HCT116 (cell line): Measurements from ENCODE around the gene RASGRF2. TPM values are rescaled to one million over a fixed set of nuclear protein-coding genes. Genes with fewer than 3 reads are reported as not detected.
"Not testable (repeated sequence)": the region's sequence is repeated elsewhere in the genome, so short reads cannot be mapped to it uniquely, and the experiment has no call there.

Experiments used
- ATAC-seq: fragments of 200-7000 bp; cut with Tn5 transposase; 2 replicates; pipeline ENCODE4 v1.9.1; 2020; ENCODE audit warnings: mild to moderate bottlenecking, moderate library complexity
- BruUV-seq: library from RNA; stranded (reverse); fragments of 400-500 nt; replicated peaks from 2 replicates; lab custom pipeline; 2021; lab: Mats Ljungman, UMichigan
- CTCF ChIA-PET: fragments of 300-600 bp; sonication (Branson Sonifier 250); formaldehyde crosslinking; loops from one replicate; lab custom pipeline; 2021; ENCODE audit warnings: antibody characterized with exemption; lab: Charles Lee
- POLR2A ChIA-PET: fragments of 300-600, 350-600 bp; sonication (Branson Sonifier 250); formaldehyde crosslinking; loops from one replicate; lab custom pipeline; 2021; ENCODE audit warnings: antibody characterized with exemption; lab: Charles Lee
- RAD21 ChIA-PET, 2 experiments: fragments of 300-600 bp; sonication (Branson Sonifier 250); formaldehyde crosslinking; loops; one replicate each; lab custom pipeline; 2023; ENCODE audit warnings: low total read pairs in 2 of 2; ENCODE audit not compliant: uncharacterized antibody in 2 of 2, unreplicated experiment in 2 of 2, low non-redundant PET in 1 of 2; lab: Charles Lee
- DNase-seq: peaks from one replicate; pipeline ENCODE4 v3.0.0-alpha.2; 2010; ENCODE audit warnings: low read depth, low spot score
- H2AFZ ChIP-seq: fragments of 200-600 bp; shearing (Covaris generic), sonication (generic); 2 replicates; pipeline ENCODE4 v1.6.1; 2017; ENCODE audit warnings: low read depth, mixed run types, mixed read lengths, antibody characterized with exemption, low read length; ENCODE audit not compliant: poor library complexity, severe bottlenecking
- H3K27ac ChIP-seq: 2 replicates; pipeline ENCODE4 v1.5.1; 2012; ENCODE audit warnings: low read depth, low read length
- H3K27me3 ChIP-seq: fragments of 200-600 bp; sonication (generic); 2 replicates; pipeline ENCODE4 v1.6.1; 2016; ENCODE audit warnings: mixed run types, low read length, mixed read lengths; ENCODE audit not compliant: insufficient read depth
- H3K36me3 ChIP-seq, 2 experiments: fragments of 200-500 bp in 1 of 2; fragments of 200-600 bp in 1 of 2; sonication (Bioruptor generic) in 1 of 2; sonication (generic) in 1 of 2; 2 replicates each; pipeline versions ENCODE4 v1.5.1 to v1.6.1; 2014 to 2016; ENCODE audit warnings: low read length in 2 of 2, inconsistent platforms in 1 of 2, mixed read lengths in 1 of 2, mixed run types in 1 of 2; ENCODE audit not compliant: insufficient read depth in 2 of 2, control insufficient read depth in 1 of 2
- H3K4me1 ChIP-seq, 2 experiments: fragments of 200-600 bp in 1 of 2; sonication (generic) in 1 of 2; 2 replicates each; pipeline versions ENCODE4 v1.5.1 to v1.6.1; 2012 to 2017; ENCODE audit warnings: low read length in 2 of 2, inconsistent platforms in 1 of 2, mild to moderate bottlenecking in 1 of 2, mixed read lengths in 1 of 2, mixed run types in 1 of 2, moderate library complexity in 1 of 2; ENCODE audit not compliant: insufficient read depth in 2 of 2, control insufficient read depth in 1 of 2
- H3K4me2 ChIP-seq: fragments of 200-600 bp; sonication (generic); 2 replicates; pipeline ENCODE4 v1.6.1; 2017; ENCODE audit warnings: mixed run types, low read length, mixed read lengths
- H3K4me3 ChIP-seq, 2 experiments: fragments of 200-600 bp in 1 of 2; sonication (generic) in 1 of 2; replicated peaks in 1 of 2; 2 replicates each; pipeline ENCODE4 v1.5.1; 2011 to 2016; ENCODE audit warnings: low read length in 2 of 2, control low read depth in 1 of 2, low read depth in 1 of 2, mild to moderate bottlenecking in 1 of 2, mixed read lengths in 1 of 2, mixed run types in 1 of 2
- H3K79me2 ChIP-seq: fragments of 200-600 bp; sonication (generic); 2 replicates; pipeline ENCODE4 v1.6.1; 2017; ENCODE audit warnings: mild to moderate bottlenecking, mixed run types, low read length, moderate library complexity, mixed read lengths; ENCODE audit not compliant: insufficient read depth
- H3K9ac ChIP-seq: fragments of 200-600 bp; sonication (generic); 2 replicates; pipeline ENCODE4 v1.6.1; 2016; ENCODE audit warnings: low read length, mixed read lengths
- H3K9me2 ChIP-seq: fragments of 200-600 bp; sonication (generic), shearing (Covaris generic); 2 replicates; pipeline ENCODE4 v1.6.1; 2017; ENCODE audit warnings: mixed run types, mild to moderate bottlenecking, moderate library complexity; ENCODE audit not compliant: insufficient read depth
- H3K9me3 ChIP-seq, 2 experiments: fragments of 200-500 bp in 1 of 2; fragments of 200-600 bp in 1 of 2; sonication (Bioruptor generic) in 1 of 2; sonication (generic) in 1 of 2; 2 replicates each; pipeline ENCODE4 v1.6.1; 2014 to 2017; ENCODE audit warnings: low read length in 2 of 2, mixed read lengths in 2 of 2, inconsistent platforms in 1 of 2, low read depth in 1 of 2, mild to moderate bottlenecking in 1 of 2, mixed run types in 1 of 2, moderate library complexity in 1 of 2; ENCODE audit not compliant: control insufficient read depth in 1 of 2, insufficient read depth in 1 of 2
- H4K20me1 ChIP-seq: fragments of 200-600 bp; sonication (generic), shearing (Covaris generic); 2 replicates; pipeline ENCODE4 v1.6.1; 2017; ENCODE audit warnings: mixed run types, mild to moderate bottlenecking, moderate library complexity; ENCODE audit not compliant: insufficient read depth
- EGR1 ChIP-seq: IDR thresholded peaks from 2 replicates; pipeline ENCODE4 v1.6.1; 2012; ENCODE audit warnings: low read depth
- FOSL1 ChIP-seq: IDR thresholded peaks from 2 replicates; pipeline ENCODE4 v1.6.1; 2012; ENCODE audit warnings: low read depth
- JUND ChIP-seq: IDR thresholded peaks from 2 replicates; pipeline ENCODE4 v1.6.1; 2012
- POLR2AphosphoS5 ChIP-seq: IDR thresholded peaks from 2 replicates; pipeline ENCODE4 v1.6.1; 2011; ENCODE audit warnings: mild to moderate bottlenecking, low read depth, low read length, moderate library complexity
- SIN3A ChIP-seq: IDR thresholded peaks from 2 replicates; pipeline ENCODE4 v1.6.1; 2012; ENCODE audit warnings: low read depth
- SP1 ChIP-seq: IDR thresholded peaks from 2 replicates; pipeline ENCODE4 v1.6.1; 2012; ENCODE audit warnings: low read depth
- SRF ChIP-seq: IDR thresholded peaks from 2 replicates; pipeline ENCODE4 v1.6.1; 2012; ENCODE audit warnings: low read depth
- ZNF274 ChIP-seq: fragments of 200-500 bp; sonication (Bioruptor generic); IDR thresholded peaks from 2 replicates; pipeline ENCODE4 v1.6.1; 2014; ENCODE audit warnings: mild to moderate bottlenecking, low read depth, low read length, inconsistent platforms
- intact Hi-C: fragments of 100-400 bp; cut with micrococcal nuclease; formaldehyde crosslinking; loops from 2 replicates; pipeline ENCODE4 v1.10.0; 2022
- total RNA-seq: library from RNA; stranded (reverse); gene quantifications from one replicate; pipeline ENCODE4 v1.2.1, GENCODE V29; 2021; ENCODE audit not compliant: unreplicated experiment
- TF ChIP-seq, protein P1 (sequence below): IDR thresholded peaks from 2 replicates; pipeline ENCODE4 v1.6.1; 2012
- TF ChIP-seq, protein P2 (sequence below): IDR thresholded peaks from 2 replicates; pipeline ENCODE4 v1.6.1; 2011; ENCODE audit warnings: mild to moderate bottlenecking, low read length, moderate library complexity; ENCODE audit not compliant: insufficient replicate concordance; ENCODE audit errors: extremely low read depth
- TF ChIP-seq, protein P3 (sequence below): IDR thresholded peaks from 2 replicates; pipeline ENCODE4 v1.6.1; 2012

Gene RASGRF2
- total RNA-seq, 1 experiment from 2014 or later = 0.05 TPM

DNA sequence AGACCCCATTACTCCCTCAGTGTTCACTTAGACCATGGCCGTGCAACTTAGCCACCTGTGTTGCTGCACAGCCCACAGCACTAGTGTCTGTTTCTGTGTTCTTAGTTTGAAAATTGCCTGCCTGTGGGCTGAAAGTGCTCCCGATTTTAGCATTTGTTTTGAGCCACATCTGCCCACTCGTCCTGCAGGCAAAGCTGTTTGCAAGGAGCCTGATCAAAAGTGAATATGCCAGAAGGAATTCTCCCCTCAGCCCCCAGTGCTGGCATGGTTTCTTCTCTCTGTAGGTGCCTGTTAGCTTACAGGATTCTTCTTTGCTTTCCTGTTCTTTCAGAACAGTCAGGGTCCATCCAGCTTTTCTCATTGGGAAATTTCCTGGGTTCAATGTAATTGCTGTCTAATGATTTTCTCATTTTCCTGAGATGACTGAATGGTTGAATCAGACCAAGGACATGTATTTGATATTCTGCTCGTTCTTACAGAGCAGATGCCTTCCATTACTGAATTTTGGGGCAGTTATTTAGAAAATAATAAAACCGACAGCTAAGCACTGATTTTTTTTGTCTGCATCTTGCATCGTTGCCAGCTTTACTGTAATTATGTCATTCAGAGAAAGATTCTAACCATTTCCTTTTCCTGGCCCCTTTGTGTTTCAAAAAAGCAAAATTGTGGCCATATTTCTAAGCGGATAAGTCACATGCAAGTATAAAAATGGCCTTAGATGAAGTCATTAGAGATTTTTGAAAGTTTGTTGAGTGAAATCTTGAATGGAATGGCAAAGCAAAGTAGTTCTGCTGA, 161.9 kb downstream of the RASGRF2 start:
- Histone ChIP-seq H2AFZ (no peak overlapping the region), H3K4me2 (no peak overlapping the region), H3K36me3 (no peaks in the 10 kb centered on the region), H3K4me1 (no peaks in the 10 kb centered on the region), H3K9me2 (no peaks in the 10 kb centered on the region), H3K79me2 (no peaks in the 10 kb centered on the region), H3K27me3 (no peaks in the 10 kb centered on the region), H3K27ac (no peak overlapping the region), H3K9me3 (no peaks in the 10 kb centered on the region), H3K9ac (no peak overlapping the region), H4K20me1 (no peaks in the 10 kb centered on the region), H3K4me3 (no peak overlapping the region)
- ChIA-PET CTCF (interaction anchor here (1.5 kb wide), 1 partner anchor 14 kb away, joined by 6 read pairs; no protein-coding TSS in a partner anchor), RAD21 (no interaction called here), POLR2A (no interaction called here)
- no TSS peak for BruUV-seq
- intact Hi-C loops = no loop called here
- DNase-seq (no peak), ATAC-seq (no peak)
- TF ChIP-seq EGR1 (no peak), SRF (no peak), SIN3A (no peak), FOSL1 (no peak), SP1 (no peak), POLR2AphosphoS5 (no peak), ZNF274 (no peak), JUND (no peak)
- TF ChIP-seq, protein P1, sequence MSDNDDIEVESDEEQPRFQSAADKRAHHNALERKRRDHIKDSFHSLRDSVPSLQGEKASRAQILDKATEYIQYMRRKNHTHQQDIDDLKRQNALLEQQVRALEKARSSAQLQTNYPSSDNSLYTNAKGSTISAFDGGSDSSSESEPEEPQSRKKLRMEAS = no peak
- TF ChIP-seq, protein P2, sequence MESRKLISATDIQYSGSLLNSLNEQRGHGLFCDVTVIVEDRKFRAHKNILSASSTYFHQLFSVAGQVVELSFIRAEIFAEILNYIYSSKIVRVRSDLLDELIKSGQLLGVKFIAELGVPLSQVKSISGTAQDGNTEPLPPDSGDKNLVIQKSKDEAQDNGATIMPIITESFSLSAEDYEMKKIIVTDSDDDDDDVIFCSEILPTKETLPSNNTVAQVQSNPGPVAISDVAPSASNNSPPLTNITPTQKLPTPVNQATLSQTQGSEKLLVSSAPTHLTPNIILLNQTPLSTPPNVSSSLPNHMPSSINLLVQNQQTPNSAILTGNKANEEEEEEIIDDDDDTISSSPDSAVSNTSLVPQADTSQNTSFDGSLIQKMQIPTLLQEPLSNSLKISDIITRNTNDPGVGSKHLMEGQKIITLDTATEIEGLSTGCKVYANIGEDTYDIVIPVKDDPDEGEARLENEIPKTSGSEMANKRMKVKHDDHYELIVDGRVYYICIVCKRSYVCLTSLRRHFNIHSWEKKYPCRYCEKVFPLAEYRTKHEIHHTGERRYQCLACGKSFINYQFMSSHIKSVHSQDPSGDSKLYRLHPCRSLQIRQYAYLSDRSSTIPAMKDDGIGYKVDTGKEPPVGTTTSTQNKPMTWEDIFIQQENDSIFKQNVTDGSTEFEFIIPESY = no peak
- TF ChIP-seq, protein P3, sequence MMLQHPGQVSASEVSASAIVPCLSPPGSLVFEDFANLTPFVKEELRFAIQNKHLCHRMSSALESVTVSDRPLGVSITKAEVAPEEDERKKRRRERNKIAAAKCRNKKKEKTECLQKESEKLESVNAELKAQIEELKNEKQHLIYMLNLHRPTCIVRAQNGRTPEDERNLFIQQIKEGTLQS = no peak

DNA sequence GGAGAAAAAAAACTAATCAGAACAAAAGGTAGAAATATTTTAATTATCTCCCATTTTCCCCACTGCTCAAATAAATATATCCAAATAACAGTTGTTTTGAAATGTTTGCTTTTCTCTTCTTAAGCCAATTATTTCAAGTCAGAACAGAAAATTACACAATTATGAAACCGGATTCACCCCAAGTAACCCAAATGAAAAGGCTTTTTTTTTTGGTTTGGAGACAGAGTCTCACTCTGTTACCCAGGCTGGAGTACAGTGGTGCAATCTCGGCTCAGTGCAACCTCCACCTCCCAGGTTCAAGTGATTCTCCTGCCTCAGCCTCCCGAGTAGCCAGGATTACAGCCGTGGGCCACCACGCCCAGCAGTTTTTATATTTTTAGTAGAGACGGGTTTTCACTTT, 164.5 kb downstream of the RASGRF2 start:
- DNase-seq, H3K4me3 ChIP-seq, H3K9me3 ChIP-seq, ATAC-seq, BruUV-seq, POLR2A ChIA-PET, H2AFZ ChIP-seq, H3K4me1 ChIP-seq, RAD21 ChIA-PET, intact Hi-C loops, H4K20me1 ChIP-seq, H3K27me3 ChIP-seq, CTCF ChIA-PET, H3K27ac ChIP-seq, H3K9me2 ChIP-seq, H3K79me2 ChIP-seq, H3K9ac ChIP-seq, H3K4me2 ChIP-seq, H3K36me3 ChIP-seq: not testable (repeated sequence)
